GM12875 (cell line): ENCODE measurements around the gene RAB4B.
"Not testable (repeated sequence)": the region's sequence is repeated elsewhere in the genome, so short reads cannot be mapped to it uniquely, and the experiment has no call there.

Experiments used
- H3K4me3 ChIP-seq: one replicate; pipeline ENCODE4 v1.5.1; 2011; ENCODE audit warnings: low read depth, low read length, control low read depth
- TF ChIP-seq, protein P1 (sequence below): IDR thresholded peaks from 2 replicates; pipeline ENCODE4 v1.5.1; 2011; ENCODE audit warnings: low read depth, mild to moderate bottlenecking, control low read depth, inconsistent platforms, low read length, moderate library complexity, borderline replicate concordance; ENCODE audit not compliant: insufficient read depth

The RAB4B gene

DNA sequence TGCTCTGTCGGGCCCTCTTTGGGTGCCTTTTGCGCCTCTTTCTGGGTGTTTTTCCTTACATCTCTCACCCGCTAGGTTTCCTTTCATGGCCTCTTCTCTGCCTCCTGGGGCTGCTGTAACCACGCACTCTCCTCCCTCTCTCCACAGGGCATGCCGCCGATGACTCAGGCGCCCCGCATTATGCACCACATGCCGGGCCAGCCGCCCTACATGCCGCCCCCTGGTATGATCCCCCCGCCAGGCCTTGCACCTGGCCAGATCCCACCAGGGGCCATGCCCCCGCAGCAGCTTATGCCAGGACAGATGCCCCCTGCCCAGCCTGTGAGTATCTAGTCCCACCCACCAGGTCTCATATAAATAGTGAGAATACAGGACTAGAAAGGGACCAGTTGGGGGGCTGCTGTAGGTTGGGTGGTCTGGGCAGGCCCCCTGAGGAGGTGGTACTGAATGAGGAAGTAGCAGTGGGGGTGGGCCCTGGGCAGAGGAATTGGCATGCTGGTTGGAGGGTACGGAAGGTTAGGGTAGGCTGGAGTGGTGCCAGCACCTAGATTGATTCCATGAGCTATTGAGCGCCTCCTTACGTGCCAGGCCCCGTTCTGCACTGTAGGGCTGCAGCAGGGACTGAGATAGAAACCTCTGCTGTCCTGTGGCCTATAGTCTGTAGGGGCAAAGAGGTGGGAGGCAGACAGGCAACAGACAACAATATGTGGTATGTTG, 15.1 kb upstream of the RAB4B start:
- TF ChIP-seq, protein P1, sequence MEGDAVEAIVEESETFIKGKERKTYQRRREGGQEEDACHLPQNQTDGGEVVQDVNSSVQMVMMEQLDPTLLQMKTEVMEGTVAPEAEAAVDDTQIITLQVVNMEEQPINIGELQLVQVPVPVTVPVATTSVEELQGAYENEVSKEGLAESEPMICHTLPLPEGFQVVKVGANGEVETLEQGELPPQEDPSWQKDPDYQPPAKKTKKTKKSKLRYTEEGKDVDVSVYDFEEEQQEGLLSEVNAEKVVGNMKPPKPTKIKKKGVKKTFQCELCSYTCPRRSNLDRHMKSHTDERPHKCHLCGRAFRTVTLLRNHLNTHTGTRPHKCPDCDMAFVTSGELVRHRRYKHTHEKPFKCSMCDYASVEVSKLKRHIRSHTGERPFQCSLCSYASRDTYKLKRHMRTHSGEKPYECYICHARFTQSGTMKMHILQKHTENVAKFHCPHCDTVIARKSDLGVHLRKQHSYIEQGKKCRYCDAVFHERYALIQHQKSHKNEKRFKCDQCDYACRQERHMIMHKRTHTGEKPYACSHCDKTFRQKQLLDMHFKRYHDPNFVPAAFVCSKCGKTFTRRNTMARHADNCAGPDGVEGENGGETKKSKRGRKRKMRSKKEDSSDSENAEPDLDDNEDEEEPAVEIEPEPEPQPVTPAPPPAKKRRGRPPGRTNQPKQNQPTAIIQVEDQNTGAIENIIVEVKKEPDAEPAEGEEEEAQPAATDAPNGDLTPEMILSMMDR, result no peak
- H3K4me3 ChIP-seq, result no peak overlapping the region

DNA sequence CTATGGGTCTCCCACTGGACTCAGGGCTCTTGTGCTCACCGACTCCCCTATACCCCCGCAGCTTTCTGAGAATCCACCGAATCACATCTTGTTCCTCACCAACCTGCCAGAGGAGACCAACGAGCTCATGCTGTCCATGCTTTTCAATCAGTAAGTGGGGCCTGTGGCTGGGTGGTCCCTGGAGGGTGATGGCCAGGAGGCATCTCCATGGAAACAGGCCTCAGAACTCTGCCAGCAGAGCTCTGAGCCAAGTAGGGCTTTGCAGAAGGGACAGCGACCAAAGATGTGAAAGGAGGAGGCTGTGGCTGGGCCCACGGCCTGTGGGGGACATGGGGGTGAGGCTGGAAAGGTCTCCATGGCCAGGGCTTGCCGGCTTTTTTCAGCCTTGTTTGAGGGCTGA, 14.5 kb upstream of the RAB4B start:
- no peak overlapping the region for H3K4me3 ChIP-seq
- TF ChIP-seq, protein P1, result no peak

DNA sequence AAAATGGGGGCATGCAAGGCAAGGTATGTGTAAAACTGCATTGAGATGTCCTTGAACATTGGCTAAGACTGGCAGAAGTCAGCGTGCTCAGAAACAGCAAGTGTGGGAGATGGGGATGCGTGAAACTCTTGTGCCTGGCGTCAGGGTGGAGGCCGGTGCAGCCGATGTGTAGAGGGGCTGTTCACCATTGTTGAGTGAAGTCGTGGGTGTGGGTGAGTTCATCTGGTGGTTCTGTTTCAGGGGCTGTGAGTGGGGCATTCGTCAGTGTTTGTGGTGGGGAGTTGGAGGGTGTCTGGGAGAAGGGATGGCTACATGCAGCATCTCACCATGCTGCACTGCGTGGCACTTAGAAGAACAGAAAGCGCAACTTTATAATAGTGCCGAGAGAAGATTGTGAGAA, 14.1 kb upstream of the RAB4B start:
- H3K4me3 ChIP-seq, result no peak overlapping the region
- TF ChIP-seq, protein P1, result no peak

DNA sequence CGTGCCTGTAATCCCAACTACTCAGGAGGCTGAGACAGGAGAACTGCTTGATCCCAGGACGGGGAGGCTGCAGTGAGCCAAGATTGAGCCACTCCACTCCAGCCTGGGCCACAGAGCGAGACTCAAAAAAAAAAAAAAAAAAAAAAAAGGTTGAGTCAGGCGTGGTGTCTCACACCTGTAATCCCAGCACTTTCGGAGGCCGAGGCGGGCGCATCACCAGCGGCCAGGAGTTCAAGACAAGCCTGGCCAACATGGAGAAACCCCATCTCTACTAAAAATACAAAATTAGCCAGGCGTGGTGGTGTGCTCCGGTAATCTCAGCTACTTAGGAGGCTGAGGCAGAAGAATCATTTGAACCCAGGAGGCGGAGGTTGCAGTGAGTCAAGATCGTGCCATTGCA, 11.7 kb upstream of the RAB4B start:
- H3K4me3 ChIP-seq, result not testable (repeated sequence)

DNA sequence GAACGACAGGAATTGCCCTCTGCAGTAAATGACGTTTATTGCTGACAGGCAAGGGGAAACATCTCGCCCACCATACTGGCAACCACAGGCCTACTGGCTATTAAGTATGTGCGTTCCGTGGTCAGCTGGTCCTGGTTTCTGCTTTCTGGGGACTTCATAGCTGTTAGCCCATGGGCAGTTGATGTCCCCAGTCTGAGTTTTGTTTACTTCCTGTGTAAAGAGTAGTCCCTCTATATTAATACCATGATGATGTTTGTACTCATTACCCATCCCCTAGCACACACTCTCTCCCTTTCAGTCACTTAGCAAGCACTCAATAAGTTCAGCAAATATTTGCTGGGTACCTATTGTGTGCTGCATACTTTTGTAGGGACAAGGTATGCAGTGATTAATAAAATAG, 9.2 kb upstream of the RAB4B start:
- TF ChIP-seq, protein P1, result no peak
- no peak overlapping the region for H3K4me3 ChIP-seq

DNA sequence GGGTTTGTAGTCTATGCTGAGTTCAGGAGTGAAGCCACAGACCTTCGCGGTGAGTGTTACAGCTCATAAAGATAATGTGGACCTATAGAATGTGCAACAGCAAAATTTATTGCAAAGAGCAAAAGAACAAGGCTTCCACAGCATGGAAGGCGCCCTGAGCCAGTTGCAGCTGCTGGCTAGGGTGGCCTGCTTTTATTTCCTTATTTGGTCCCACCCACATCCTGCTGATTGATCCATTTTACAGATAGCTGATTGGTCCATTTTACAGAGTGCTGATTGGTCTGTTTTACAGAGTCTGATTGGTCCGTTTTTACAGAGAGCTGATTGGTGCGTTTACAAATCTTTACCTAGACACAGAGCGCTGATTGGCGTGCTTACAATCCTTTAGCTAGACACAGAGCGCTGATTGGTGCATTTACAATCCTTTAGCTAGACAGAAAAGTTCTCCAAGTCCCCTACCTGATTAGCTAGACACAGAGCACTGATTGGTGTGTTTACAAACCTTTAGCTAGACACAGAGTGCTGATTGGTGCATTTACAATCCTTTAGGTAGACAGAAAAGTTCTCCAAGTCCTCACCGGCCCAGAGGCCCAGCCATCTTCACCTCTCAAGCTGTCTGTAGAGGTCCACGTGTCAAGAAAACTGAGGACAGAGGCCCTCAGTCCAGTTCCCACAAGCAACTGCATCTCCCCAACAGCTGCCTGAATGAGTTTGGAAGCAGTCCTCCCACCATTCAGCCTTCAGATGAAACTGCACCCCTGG, 6.8 kb upstream of the RAB4B start:
- H3K4me3 ChIP-seq, result not testable (repeated sequence)

DNA sequence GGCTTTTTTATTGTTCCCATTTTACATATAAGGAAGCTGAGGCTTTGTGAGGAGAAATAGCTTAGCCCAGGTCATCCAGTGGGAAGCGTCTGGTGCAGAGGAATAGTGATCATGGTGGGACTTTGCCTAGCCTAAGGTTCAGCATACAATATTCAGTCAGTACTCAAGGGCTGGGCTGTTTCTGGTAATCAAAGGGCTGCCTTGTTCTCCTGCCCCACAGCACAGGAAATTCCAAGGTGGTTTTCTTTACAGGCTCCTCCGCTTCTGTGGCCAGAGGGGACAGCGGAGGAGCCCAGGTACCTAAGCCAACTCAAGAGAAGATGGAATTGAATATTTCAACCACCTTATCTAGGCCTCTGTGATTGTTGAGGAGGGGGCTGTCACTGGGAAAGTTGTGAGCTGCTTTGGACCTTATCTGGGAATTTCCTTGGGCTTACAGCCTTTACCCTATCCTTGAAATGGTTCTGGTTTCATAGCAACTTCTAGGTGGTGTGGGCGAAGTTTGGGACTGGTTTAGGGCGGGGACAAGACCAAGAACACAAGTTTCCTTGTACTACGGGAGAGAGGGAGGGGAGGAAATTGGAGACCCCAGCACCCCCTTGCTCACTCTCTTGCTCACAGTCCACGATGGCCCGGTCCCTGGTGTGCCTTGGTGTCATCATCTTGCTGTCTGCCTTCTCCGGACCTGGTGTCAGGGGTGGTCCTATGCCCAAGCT, 3.0 kb upstream of the RAB4B start, which contains the start of gene MIA:
Gene MIA (plus strand): TSS at position 606 of the 716 bp plus-strand sequence. CDS start 22 bp downstream, at position 628.
- TF ChIP-seq, protein P1, result no peak
- H3K4me3 ChIP-seq, result no peak within 1 kb of the TSS

DNA sequence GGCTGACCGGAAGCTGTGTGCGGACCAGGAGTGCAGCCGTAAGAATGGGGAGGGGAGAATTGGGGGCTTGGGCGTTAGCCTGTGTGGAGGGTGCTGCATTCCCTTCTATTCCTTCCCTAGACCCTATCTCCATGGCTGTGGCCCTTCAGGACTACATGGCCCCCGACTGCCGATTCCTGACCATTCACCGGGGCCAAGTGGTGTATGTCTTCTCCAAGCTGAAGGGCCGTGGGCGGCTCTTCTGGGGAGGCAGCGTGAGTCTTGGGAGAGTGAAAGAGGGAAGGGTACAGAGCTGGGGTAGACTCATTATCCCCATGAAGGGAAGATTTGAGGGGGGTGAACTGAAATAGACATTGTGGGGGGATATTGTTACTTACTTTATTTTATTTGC, 2.4 kb upstream of the RAB4B start:
- TF ChIP-seq, protein P1, result no peak
- no peak overlapping the region for H3K4me3 ChIP-seq
